ENCODE data around the gene PTPN7.

PTPN7 gene

GRCh38 chr1:202160377-202160940, at the start of gene PTPN7:
PTPN7 (minus strand) TSS chr1:202160602; CDS start chr1:202159402, 1,200 bp downstream.
- Histone ChIP-seq H3K4me1 (ENCODE audit: insufficient read depth, low read length) (no peaks in the 10 kb centered on the region), H3K9me3 (ENCODE audit: low read length) (no peaks in the 10 kb centered on the region), H3K27me3 (ENCODE audit: insufficient read depth, low read length) (peaks cover 30% of the 10 kb centered on the region), H2AFZ (ENCODE audit: low read depth, low read length) (no peak within 1 kb of the TSS), H3K36me3 (ENCODE audit: insufficient read depth, low read length) (no peaks in the 10 kb centered on the region), H3K4me3 (ENCODE audit: low read length) (no peak within 1 kb of the TSS)

- Histone ChIP-seq H2AFZ (ENCODE audit: low read depth, low read length) (no peak overlapping the region), H3K36me3 (ENCODE audit: insufficient read depth, low read length) (no peaks in the 10 kb centered on the region), H3K9me3 (ENCODE audit: low read length) (no peaks in the 10 kb centered on the region), H3K4me3 (ENCODE audit: low read length) (no peak overlapping the region), H3K4me1 (ENCODE audit: insufficient read depth, low read length) (no peaks in the 10 kb centered on the region), H3K27me3 (ENCODE audit: insufficient read depth, low read length) (peaks cover 16% of the 10 kb centered on the region)
These were observed 48.0 kb upstream of the PTPN7 start for GRCh38 chr1:202208351-202208857.

- Histone ChIP-seq H3K36me3 (ENCODE audit: insufficient read depth, low read length) (no peaks in the 10 kb centered on the region), H3K4me3 (ENCODE audit: low read length) (no peak overlapping the region), H3K9me3 (ENCODE audit: low read length) (no peaks in the 10 kb centered on the region), H2AFZ (ENCODE audit: low read depth, low read length) (no peak overlapping the region), H3K27me3 (ENCODE audit: insufficient read depth, low read length) (peaks cover 6% of the 10 kb centered on the region), H3K4me1 (ENCODE audit: insufficient read depth, low read length) (no peaks in the 10 kb centered on the region)
These were observed 46.9 kb upstream of the PTPN7 start for GRCh38 chr1:202207292-202207691.

- Histone ChIP-seq H3K27me3 (ENCODE audit: insufficient read depth, low read length) (peaks cover 8% of the 10 kb centered on the region), H3K36me3 (ENCODE audit: insufficient read depth, low read length) (no peaks in the 10 kb centered on the region), H3K9me3 (ENCODE audit: low read length) (no peaks in the 10 kb centered on the region), H3K4me3 (ENCODE audit: low read length) (no peak overlapping the region), H2AFZ (ENCODE audit: low read depth, low read length) (no peak overlapping the region), H3K4me1 (ENCODE audit: insufficient read depth, low read length) (no peaks in the 10 kb centered on the region)
These were observed 45.3 kb upstream of the PTPN7 start for GRCh38 chr1:202205523-202206190.

- Histone ChIP-seq H3K4me1 (ENCODE audit: insufficient read depth, low read length) (no peaks in the 10 kb centered on the region), H3K27me3 (ENCODE audit: insufficient read depth, low read length) (peaks cover 15% of the 10 kb centered on the region), H2AFZ (ENCODE audit: low read depth, low read length) (no peak overlapping the region), H3K36me3 (ENCODE audit: insufficient read depth, low read length) (no peaks in the 10 kb centered on the region), H3K9me3 (ENCODE audit: low read length) (no peaks in the 10 kb centered on the region), H3K4me3 (ENCODE audit: low read length) (no peak overlapping the region)
These were observed 43.7 kb upstream of the PTPN7 start for GRCh38 chr1:202204065-202204464.

- Histone ChIP-seq H3K9me3 (ENCODE audit: low read length) (no peaks in the 10 kb centered on the region), H3K36me3 (ENCODE audit: insufficient read depth, low read length) (no peaks in the 10 kb centered on the region), H2AFZ (ENCODE audit: low read depth, low read length) (no peak overlapping the region), H3K4me1 (ENCODE audit: insufficient read depth, low read length) (no peaks in the 10 kb centered on the region), H3K27me3 (ENCODE audit: insufficient read depth, low read length) (peaks cover 18% of the 10 kb centered on the region), H3K4me3 (ENCODE audit: low read length) (no peak overlapping the region)
These were observed 43.0 kb upstream of the PTPN7 start for GRCh38 chr1:202203238-202204039.

GRCh38 chr1:202202500-202203168, 42.2 kb upstream of the PTPN7 start:
- H2AFZ ChIP-seq (ENCODE audit: low read depth, low read length), result no peak overlapping the region
- peaks cover 19% of the 10 kb centered on the region for H3K27me3 ChIP-seq (ENCODE audit: insufficient read depth, low read length)
- no peaks in the 10 kb centered on the region for H3K9me3 ChIP-seq (ENCODE audit: low read length)
- H3K36me3 ChIP-seq (ENCODE audit: insufficient read depth, low read length), result no peaks in the 10 kb centered on the region
- no peaks in the 10 kb centered on the region for H3K4me1 ChIP-seq (ENCODE audit: insufficient read depth, low read length)
- no peak overlapping the region for H3K4me3 ChIP-seq (ENCODE audit: low read length)

GRCh38 chr1:202201971-202202370, 41.6 kb upstream of the PTPN7 start:
- Histone ChIP-seq H3K27me3 (ENCODE audit: insufficient read depth, low read length) (peaks cover 24% of the 10 kb centered on the region), H3K36me3 (ENCODE audit: insufficient read depth, low read length) (no peaks in the 10 kb centered on the region), H2AFZ (ENCODE audit: low read depth, low read length) (no peak overlapping the region), H3K4me1 (ENCODE audit: insufficient read depth, low read length) (no peaks in the 10 kb centered on the region), H3K4me3 (ENCODE audit: low read length) (no peak overlapping the region), H3K9me3 (ENCODE audit: low read length) (no peaks in the 10 kb centered on the region)

- Histone ChIP-seq H3K36me3 (ENCODE audit: insufficient read depth, low read length) (no peaks in the 10 kb centered on the region), H3K4me3 (ENCODE audit: low read length) (no peak overlapping the region), H3K9me3 (ENCODE audit: low read length) (no peaks in the 10 kb centered on the region), H3K27me3 (ENCODE audit: insufficient read depth, low read length) (peaks cover 29% of the 10 kb centered on the region), H2AFZ (ENCODE audit: low read depth, low read length) (no peak overlapping the region), H3K4me1 (ENCODE audit: insufficient read depth, low read length) (no peaks in the 10 kb centered on the region)
These were observed 40.9 kb upstream of the PTPN7 start for GRCh38 chr1:202201266-202201665.

- Histone ChIP-seq H2AFZ (ENCODE audit: low read depth, low read length) (no peak overlapping the region), H3K4me1 (ENCODE audit: insufficient read depth, low read length) (no peaks in the 10 kb centered on the region), H3K9me3 (ENCODE audit: low read length) (no peaks in the 10 kb centered on the region), H3K4me3 (ENCODE audit: low read length) (no peak overlapping the region), H3K36me3 (ENCODE audit: insufficient read depth, low read length) (no peaks in the 10 kb centered on the region), H3K27me3 (ENCODE audit: insufficient read depth, low read length) (peaks cover 32% of the 10 kb centered on the region)
These were observed 40.3 kb upstream of the PTPN7 start for GRCh38 chr1:202200669-202201068.

- H2AFZ ChIP-seq (ENCODE audit: low read depth, low read length), result no peak overlapping the region
- no peaks in the 10 kb centered on the region for H3K4me1 ChIP-seq (ENCODE audit: insufficient read depth, low read length)
- H3K36me3 ChIP-seq (ENCODE audit: insufficient read depth, low read length), result no peaks in the 10 kb centered on the region
- H3K4me3 ChIP-seq (ENCODE audit: low read length), result no peak overlapping the region
- H3K27me3 ChIP-seq (ENCODE audit: insufficient read depth, low read length), result peaks cover 37% of the 10 kb centered on the region
- no peaks in the 10 kb centered on the region for H3K9me3 ChIP-seq (ENCODE audit: low read length)
These were observed 39.7 kb upstream of the PTPN7 start for GRCh38 chr1:202200112-202200548.

GRCh38 chr1:202199040-202199889, 38.9 kb upstream of the PTPN7 start:
- Histone ChIP-seq H3K36me3 (ENCODE audit: insufficient read depth, low read length) (no peaks in the 10 kb centered on the region), H3K9me3 (ENCODE audit: low read length) (no peaks in the 10 kb centered on the region), H2AFZ (ENCODE audit: low read depth, low read length) (no peak overlapping the region), H3K27me3 (ENCODE audit: insufficient read depth, low read length) (peaks cover 45% of the 10 kb centered on the region), H3K4me3 (ENCODE audit: low read length) (no peak overlapping the region), H3K4me1 (ENCODE audit: insufficient read depth, low read length) (no peaks in the 10 kb centered on the region)

All from neuron (in vitro differentiated cells).